Fibroblast of skin of abdomen (primary cell): ENCODE measurements around the gene EBLN2.

ENCODE experiments used
- DNase-seq: peaks from one replicate; pipeline ENCODE4 v3.0.0-alpha.2; 2013

Gene EBLN2

GRCh38 chr3:73108750-73109149 is 47.3 kb downstream of the EBLN2 start:
- DNase-seq, result no peak

- DNase-seq, result no peak
These were observed 49.1 kb downstream of the EBLN2 start for GRCh38 chr3:73110530-73110929.
